Activated CD4-positive, CD25-positive, alpha-beta regulatory T cell treated with anti-CD3 and anti-CD28 coated beads, Interleukin-2, amount 50 U/mL, for 72 hours (primary cell): ENCODE measurements around the gene RBPJL.

Experiments
- DNase-seq: peaks from one replicate; pipeline ENCODE4 v3.0.0; 2021

RBPJL gene

GRCh38 chr20:45317826-45318225 is 11.2 kb downstream of the RBPJL start:
- no peak for DNase-seq

DNA sequence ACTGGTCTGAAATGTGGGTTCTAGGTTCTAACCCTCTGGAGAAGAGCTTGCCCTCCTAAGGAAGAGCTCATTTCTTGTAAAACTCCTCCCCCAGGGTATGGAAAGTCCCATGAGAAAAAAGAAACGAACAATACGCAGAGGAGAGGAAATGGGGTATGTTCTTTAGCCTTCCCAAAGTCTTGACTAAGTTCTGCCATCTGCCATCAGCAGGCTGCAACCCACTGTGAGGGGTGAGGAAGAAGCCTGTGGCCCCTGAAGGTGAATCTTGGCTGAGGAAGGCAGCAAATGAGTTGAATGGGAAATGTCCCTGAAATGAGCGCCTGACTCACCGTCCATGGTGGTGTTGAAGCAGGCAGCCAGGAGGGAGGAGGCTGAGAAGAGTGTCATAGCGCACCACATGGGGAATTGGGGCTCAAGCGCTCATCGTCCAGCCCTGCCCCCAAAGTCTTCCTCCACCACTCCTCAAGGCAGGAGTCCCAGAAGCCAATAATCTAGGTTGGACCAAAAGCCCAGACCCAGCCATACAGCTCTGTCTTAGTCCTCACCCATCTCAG is 11.8 kb downstream of the RBPJL start:
- DNase-seq = no peak

DNA sequence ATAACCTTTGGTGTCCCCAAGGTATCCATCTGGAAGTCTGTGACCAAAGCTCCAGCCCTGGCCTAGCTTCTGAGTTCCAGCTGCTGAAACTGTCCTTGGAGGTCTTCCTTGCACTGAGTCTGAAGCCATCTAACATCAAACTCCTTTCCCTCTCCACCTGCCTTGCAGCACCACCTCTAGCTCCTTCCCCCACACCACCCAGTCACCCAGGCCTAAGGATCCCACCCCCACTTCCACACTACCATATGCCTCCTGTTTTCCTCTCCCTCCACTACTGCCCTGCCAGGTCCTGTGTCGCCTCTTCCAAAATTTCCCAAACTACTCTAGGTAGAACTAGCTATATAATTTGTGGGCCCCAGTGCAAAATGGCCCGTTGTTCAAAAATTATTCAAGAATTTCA is 12.3 kb downstream of the RBPJL start:
- no peak for DNase-seq

DNA sequence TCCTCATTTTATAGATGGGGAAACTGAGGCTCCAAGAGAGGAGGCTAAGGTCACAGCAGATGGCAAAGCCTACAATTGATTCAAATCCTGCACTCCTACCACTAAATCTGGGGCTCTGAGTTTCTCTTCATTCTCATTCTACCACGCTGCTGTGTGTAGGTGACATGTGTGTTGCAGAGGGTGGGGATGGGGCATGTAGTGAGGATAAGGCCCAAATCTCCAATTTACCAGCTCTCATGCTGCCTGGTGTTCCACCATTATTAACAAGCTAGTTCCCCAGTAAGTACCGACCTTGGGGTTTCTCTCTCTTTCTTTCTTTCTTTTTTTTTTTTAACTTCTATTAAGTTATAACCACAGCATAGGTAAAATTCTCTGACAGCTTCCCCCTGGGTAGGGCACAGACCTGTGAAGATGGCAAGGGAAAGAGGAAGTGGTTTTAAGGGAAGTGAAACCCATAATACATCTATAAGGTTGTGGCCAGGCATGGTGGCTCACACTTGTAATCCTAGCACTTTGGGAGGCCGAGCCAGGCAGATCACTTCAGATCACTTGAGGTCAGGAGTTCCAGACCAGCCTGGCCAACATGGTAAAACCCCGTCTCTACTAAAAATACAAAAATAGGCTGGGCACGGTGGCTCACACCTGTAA is 14.4 kb downstream of the RBPJL start:
- DNase-seq = no peak

DNA sequence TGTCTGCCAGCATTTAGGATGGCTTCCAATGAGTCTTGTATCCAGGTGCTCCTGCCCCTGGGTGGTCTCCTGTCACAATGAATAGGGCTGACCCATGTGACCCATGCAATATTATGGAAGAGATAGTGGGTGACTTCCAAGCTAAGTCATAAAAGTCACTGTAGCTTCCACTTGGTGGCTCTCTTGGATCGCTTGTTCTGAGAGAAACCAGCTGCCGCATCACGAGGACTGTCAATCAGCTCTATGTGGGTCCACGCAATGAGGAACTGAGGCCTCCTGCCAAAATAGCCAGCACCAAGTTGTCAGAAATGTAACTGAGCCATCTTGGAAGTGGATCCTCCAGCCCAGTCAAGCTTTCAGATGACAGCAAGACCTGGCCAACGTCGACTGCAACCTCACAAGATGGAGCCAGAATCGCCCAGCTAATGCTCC is 16.3 kb downstream of the RBPJL start:
- DNase-seq = no peak

DNA sequence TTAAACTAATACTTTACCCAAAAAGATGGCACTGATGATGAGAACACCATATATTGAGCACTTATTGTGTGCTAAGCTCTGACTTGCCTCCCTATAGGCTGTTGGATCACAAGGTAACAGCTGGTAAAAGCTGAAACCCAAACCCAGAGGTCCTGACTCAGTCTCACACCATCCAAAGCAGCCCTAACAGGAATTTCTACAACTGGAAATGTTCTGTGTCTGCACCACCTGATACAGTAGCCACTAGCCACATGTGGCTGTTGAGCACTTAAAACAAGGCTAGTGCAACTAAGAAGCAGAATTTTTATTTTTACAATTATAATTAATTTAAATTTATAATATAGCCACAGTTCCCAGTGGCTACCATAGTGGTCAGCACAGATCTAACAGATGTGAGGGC is 17.1 kb downstream of the RBPJL start:
- no peak for DNase-seq

- DNase-seq = no peak
These were observed 18.7 kb downstream of the RBPJL start for GRCh38 chr20:45325371-45325770.

GRCh38 chr20:45328451-45328850 is 21.8 kb downstream of the RBPJL start:
- no peak for DNase-seq

DNA sequence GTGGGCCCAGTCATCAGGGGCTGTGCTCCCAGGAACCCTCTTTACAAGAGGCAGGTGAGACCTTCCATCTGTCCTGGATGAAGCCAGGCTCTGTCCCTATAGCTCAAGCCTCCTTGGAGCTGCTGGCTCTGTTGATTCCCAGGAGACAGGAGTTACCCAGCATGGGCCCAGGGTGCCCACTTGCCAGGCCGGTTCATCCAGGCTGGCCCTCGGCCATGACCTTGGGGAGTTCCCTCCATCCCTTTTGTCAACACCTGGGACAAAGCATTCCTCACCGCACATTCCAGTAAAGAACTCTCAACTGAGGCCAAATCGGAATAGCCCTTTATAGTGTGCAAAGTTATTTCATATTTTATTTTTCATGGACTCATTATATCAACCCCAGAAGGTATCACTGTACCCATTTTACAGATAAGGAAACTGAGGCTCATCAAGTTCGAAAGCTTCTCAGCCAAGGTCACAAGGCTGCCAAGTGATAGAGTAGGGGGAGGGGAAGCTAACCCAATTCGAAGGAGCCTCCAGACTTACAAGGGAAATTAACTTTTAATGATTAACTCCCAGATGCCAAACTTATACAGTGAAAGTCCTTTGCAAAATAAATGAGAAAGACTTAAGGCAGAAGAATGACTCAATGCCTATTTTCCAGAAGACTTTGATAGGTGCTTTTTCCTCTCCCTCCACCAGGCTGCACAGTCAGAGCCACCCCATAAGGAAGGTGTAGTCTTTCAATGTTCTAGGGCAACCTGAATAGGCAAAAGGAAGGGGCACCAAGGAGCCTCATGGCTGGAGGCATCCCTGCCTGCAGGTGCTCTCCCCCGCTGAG is 23.1 kb downstream of the RBPJL start:
- no peak for DNase-seq

- DNase-seq = no peak
These were observed 23.8 kb downstream of the RBPJL start for GRCh38 chr20:45330476-45330875.

DNA sequence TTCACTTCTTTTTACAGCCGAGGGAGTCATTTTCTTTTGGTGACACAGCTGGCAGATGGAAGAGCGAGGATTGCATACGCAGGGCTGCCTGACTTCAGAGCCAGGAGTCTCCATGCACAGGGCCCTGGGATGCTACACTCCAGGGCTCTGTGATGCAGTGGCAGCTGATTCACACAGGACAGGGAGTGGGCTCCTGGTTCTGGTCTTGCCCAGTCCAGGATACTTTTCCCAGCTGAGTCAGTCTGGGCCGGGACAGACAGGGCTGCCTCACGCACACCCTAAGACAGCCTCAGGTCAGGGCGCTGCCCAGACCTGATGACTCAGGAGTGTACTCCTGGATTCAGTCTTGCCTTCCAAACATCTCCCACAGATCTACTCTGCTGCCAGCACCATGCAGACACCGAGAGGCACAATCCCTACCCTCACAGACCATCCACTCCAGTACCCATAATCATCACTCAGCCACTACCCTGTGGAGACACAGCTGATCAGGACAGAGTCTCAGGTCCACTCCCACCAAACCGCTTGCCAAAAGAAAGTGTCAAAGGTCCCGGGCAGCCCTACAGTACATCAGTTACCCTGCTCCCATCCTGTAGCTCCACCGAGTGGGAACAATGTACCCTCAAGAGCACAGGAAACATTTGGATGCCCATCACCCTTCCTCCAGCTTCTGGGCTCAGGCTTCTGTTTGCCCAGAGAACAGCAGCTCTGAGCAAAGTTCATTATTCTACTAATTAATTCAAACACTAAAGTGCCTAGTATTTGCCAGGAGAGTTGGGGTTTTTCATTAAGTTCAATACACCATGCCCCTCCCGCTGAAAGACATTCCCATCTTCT is 30.1 kb downstream of the RBPJL start:
- DNase-seq = no peak

DNA sequence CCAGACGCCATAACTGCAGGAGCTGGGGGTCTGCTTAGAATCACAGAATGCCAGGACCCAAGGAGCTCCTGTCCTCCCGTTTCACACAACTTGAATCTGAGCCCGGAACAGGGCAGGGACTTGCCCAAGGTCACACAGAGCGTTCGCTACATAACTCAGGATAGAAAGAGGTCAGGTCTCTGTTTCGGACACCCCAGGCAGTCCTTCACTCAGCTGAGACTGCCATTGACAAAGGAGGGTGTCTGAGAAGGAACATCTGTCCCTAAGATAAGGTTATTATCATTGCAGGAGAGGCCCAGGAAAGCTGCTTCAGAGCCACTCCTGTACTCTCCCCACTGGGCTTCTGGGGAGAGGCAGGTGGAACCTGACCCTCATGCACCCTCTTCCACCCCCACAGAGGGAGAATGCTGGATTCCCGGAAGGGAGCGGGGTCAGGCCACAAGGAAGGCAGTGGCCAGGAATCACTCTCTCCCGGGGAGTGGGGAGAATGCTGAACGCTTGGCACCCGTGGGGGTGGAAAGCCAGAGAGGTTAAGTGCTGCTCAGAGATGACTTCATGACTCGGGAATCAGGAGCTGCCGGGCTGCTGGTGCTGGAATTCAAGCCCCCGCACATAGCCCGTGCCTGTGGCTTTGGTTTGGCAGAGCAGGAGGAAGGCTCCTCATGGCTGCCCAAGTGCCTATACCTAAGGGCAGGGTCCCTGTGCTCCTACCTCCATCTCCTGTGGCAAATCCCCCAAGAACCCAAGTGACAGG is 30.9 kb downstream of the RBPJL start:
- DNase-seq = no peak

- no peak for DNase-seq
These were observed 31.7 kb downstream of the RBPJL start for GRCh38 chr20:45338121-45339030.

DNA sequence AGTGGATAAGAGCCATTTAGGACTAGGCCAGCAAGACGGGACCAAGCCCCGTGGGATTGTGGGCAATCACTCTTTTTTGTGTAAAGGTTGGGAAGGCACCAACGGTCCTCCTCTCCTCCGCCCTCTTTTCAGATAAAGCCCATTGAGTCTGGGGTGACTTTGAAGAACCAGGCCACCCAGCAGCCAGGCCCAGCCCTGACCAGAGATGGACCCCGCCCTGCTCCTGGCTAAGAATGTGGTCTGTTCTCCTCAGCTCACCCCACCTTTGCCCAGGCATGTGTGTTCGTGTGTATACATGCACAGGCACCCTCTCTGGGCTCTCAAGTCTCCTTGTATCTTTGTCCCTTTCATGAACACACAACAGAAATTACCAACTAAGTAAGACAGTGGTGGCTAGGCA is 32.4 kb downstream of the RBPJL start:
- DNase-seq = no peak

- no peak for DNase-seq
These were observed 33.2 kb downstream of the RBPJL start for GRCh38 chr20:45339799-45340198.

DNA sequence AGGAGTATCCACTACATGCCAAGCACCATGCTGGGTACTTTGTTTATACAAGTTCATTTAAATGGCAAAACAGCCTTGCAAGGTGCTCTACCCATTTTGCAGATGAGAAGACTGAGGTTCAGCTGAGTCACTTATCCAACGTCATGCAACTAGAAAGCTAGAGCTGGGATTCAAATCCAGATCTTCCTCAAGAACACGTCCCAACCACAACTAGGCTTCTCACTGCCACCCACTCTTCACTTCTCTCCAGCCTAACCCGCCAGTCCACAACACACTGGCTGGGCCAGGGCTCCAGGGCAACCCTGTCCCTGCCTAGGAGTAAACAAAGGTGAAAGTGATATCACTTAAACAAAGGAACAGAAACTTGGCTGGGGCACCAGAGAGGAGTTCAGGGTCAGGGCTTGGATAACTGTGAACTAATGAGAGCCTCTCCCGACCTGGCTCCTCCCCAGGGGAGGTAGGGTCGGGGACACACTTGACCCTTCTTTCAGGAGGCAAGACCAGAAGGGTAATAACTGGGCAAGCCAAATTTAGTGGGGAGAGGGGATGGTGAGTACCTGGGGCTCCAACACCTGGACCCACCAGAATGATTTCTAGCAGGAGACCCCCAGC is 33.7 kb downstream of the RBPJL start:
- DNase-seq = no peak

DNA sequence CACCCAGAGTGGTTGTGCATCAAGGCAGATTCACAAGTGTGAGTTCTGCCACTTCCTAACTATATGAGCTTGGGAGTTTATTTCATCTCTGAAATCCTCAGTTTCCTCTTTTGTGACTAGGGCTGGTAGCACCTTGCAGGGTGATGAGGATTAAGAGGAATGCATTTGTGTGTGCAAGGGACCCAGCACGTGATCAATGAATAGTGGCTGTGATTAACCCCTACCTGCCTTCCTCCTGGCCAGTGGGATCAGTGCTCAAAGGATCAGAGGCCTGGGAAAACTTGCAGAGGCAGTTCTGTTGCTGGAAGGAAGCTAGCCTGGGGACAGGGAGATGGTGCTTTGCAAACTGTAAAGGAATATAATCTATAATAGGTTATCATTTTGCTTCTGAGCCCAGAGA is 34.3 kb downstream of the RBPJL start:
- DNase-seq = no peak

DNA sequence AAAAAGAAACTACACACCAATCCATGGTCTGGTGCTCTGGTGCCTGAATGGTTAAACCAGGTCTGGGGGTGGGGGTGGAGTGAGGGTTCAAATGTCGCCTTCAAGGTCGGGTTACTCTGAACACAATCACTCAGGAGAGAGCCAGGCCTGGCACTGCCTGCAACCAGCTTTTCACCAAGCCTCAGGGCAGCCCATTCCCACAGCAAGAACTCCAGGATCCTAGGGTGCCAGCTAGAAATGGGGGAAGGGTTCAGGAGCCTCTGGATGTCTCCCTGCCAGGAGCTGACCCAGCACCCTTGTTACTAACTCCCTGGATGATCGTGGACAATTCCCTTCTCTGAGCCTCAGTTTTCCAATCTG is 34.9 kb downstream of the RBPJL start:
- no peak for DNase-seq

- DNase-seq = no peak
These were observed 35.6 kb downstream of the RBPJL start for GRCh38 chr20:45341939-45342854.
